HepG2 (cell line): ENCODE measurements around the gene RSRC2. TPM values are rescaled to one million over a fixed set of nuclear protein-coding genes. Genes with fewer than 3 reads are reported as not detected.

ENCODE experiments used
- ARID2 ChIP-seq: sonication (generic); formaldehyde crosslinking; IDR thresholded peaks from 2 replicates; pipeline ENCODE4 v1.8.1; 2022; ENCODE audit warnings: mild to moderate bottlenecking, missing genetic modification reagents, borderline replicate concordance
- BCLAF1 ChIP-seq: fragments of 450-650 bp; IDR thresholded peaks from 2 replicates; pipeline ENCODE4 v1.6.1; 2017; ENCODE audit warnings: mild to moderate bottlenecking
- CENPT ChIP-seq: sonication (generic); formaldehyde crosslinking; IDR thresholded peaks from 2 replicates; pipeline ENCODE4 v1.8.0; 2022; ENCODE audit warnings: low read depth, mild to moderate bottlenecking, moderate library complexity, missing genetic modification reagents
- ELF1 ChIP-seq: sonication (generic); formaldehyde crosslinking; IDR thresholded peaks from 2 replicates; pipeline ENCODE4 v1.4.0; 2020; ENCODE audit warnings: missing genetic modification reagents
- ESRRA ChIP-seq: sonication (generic); formaldehyde crosslinking; IDR thresholded peaks from 2 replicates; pipeline ENCODE4 v1.5.1; 2020; ENCODE audit warnings: mild to moderate bottlenecking, low read depth, missing genetic modification reagents
- GTF3A ChIP-seq: sonication (generic); formaldehyde crosslinking; conservative IDR thresholded peaks from 2 replicates; pipeline ENCODE4 v1.4.0; 2020; ENCODE audit warnings: mild to moderate bottlenecking, missing genetic modification reagents
- HES4 ChIP-seq: sonication (generic); formaldehyde crosslinking; IDR thresholded peaks from 2 replicates; pipeline ENCODE4 v1.9.0; 2021; ENCODE audit warnings: mild to moderate bottlenecking, missing genetic modification reagents, borderline replicate concordance
- IRX3 ChIP-seq: sonication (generic); formaldehyde crosslinking; IDR thresholded peaks from 2 replicates; pipeline ENCODE4 v1.8.1; 2023; ENCODE audit warnings: mild to moderate bottlenecking, low read depth, missing genetic modification reagents, borderline replicate concordance
- KLF13 ChIP-seq: sonication (generic); formaldehyde crosslinking; IDR thresholded peaks from 2 replicates; pipeline ENCODE4 v1.4.0; 2020; ENCODE audit warnings: mild to moderate bottlenecking, missing genetic modification reagents
- MEIS1 ChIP-seq: sonication (generic); formaldehyde crosslinking; IDR thresholded peaks from 2 replicates; pipeline ENCODE4 v1.9.0; 2021; ENCODE audit warnings: mild to moderate bottlenecking, missing genetic modification reagents, moderate library complexity, borderline replicate concordance
- NFIC ChIP-seq: IDR thresholded peaks from 2 replicates; pipeline ENCODE4 v1.6.1; 2012; ENCODE audit warnings: mild to moderate bottlenecking, low read length, inconsistent platforms
- PHF8 ChIP-seq: sonication (generic); formaldehyde crosslinking; IDR thresholded peaks from 2 replicates; pipeline ENCODE4 v1.5.0; 2020; ENCODE audit warnings: missing genetic modification reagents
- RBFOX2 ChIP-seq: fragments of 200-400 bp; formaldehyde crosslinking; IDR thresholded peaks from 2 replicates; pipeline ENCODE4 v1.6.1; 2017; ENCODE audit warnings: low read depth, mild to moderate bottlenecking, low read length
- TBX2 ChIP-seq: sonication (generic); formaldehyde crosslinking; IDR thresholded peaks from 2 replicates; pipeline ENCODE4 v1.5.0; 2020; ENCODE audit warnings: missing genetic modification reagents, mild to moderate bottlenecking, borderline replicate concordance
- ZBTB38 ChIP-seq: sonication (generic); formaldehyde crosslinking; IDR thresholded peaks from 2 replicates; pipeline ENCODE4 v1.5.1; 2020; ENCODE audit warnings: mild to moderate bottlenecking, missing genetic modification reagents
- ZNF263 ChIP-seq: sonication (generic); formaldehyde crosslinking; IDR thresholded peaks from 2 replicates; pipeline ENCODE4 v1.4.0; 2020; ENCODE audit warnings: missing genetic modification reagents
- ZNF550 ChIP-seq: sonication (generic); formaldehyde crosslinking; IDR thresholded peaks from 2 replicates; pipeline ENCODE4 v1.4.0; 2020; ENCODE audit warnings: mild to moderate bottlenecking, missing genetic modification reagents, borderline replicate concordance
- ZNF598 ChIP-seq: sonication (generic); formaldehyde crosslinking; IDR thresholded peaks from 2 replicates; pipeline ENCODE4 v1.5.1; 2020; ENCODE audit warnings: mild to moderate bottlenecking, missing genetic modification reagents, borderline replicate concordance
- ZNF790 ChIP-seq: sonication (generic); formaldehyde crosslinking; IDR thresholded peaks from 2 replicates; pipeline ENCODE4 v1.8.0; 2022; ENCODE audit warnings: missing genetic modification reagents, mild to moderate bottlenecking, borderline replicate concordance
- ZNF850 ChIP-seq: sonication (generic); formaldehyde crosslinking; conservative IDR thresholded peaks from 2 replicates; pipeline ENCODE4 v1.9.0; 2021; ENCODE audit warnings: mild to moderate bottlenecking, missing genetic modification reagents
- ZSCAN25 ChIP-seq: sonication (generic); formaldehyde crosslinking; IDR thresholded peaks from 2 replicates; pipeline ENCODE4 v1.8.0; 2022; ENCODE audit warnings: mild to moderate bottlenecking, missing genetic modification reagents
- polyA plus RNA-seq, 8 experiments: library from polyadenylated mRNA; depleted of rRNA in 3 of 8; stranded (reverse) in 7 of 8; unstranded in 1 of 8; fragments of >200 nt; fragmentation: Illumina TruSeq in 4 of 8; extraction: Trizol in 4 of 8; gene quantifications; 2 replicates each; pipeline versions ENCODE4 v1.2.1 to v1.2.3, GENCODE V29; 2011 to 2016; ENCODE audit warnings: low read depth in 4 of 8, missing spikeins in 1 of 8, mixed read lengths in 1 of 8; ENCODE audit not compliant: insufficient read depth in 1 of 8
- total RNA-seq, 5 experiments: library from RNA; depleted of rRNA; stranded (reverse); fragments of >200 nt; fragmentation: Illumina TruSeq; extraction: Trizol; gene quantifications; 2 replicates each; pipeline ENCODE4 v1.2.3, GENCODE V29; 2016; ENCODE audit warnings: low read depth in 1 of 5
- TF ChIP-seq, protein P1 (sequence below): sonication (generic); formaldehyde crosslinking; IDR thresholded peaks from 2 replicates; pipeline ENCODE4 v1.5.0; 2020; ENCODE audit warnings: missing genetic modification reagents
- TF ChIP-seq, protein P2 (sequence below): sonication (generic); formaldehyde crosslinking; IDR thresholded peaks from 2 replicates; pipeline ENCODE4 v1.4.0; 2020; ENCODE audit warnings: mild to moderate bottlenecking, missing genetic modification reagents
- TF ChIP-seq, protein P3 (sequence below): sonication (generic); formaldehyde crosslinking; conservative IDR thresholded peaks from 2 replicates; pipeline ENCODE4 v1.5.0; 2020; ENCODE audit warnings: missing genetic modification reagents

Gene RSRC2
- total and polyA plus RNA-seq, 2 of the 13 experiments (the other 11 are each of a cell fraction or from before 2014, with no cell fraction given): 31.4 to 77.8 TPM

GRCh38 chr12:122500685-122501488, 25.8 kb downstream of the RSRC2 start, which contains the start of gene ZCCHC8 (continued):
- TF ChIP-seq ZNF790 (CRISPR knock-in tag) (no peak), ARID2 (no peak), ZNF263 (0 out of 2 replicates have a peak, but pooled peaks have one; percentile 7), RBFOX2 (peak; percentile 82), ZNF598 (CRISPR knock-in tag) (0 out of 2 replicates have a peak, but pooled peaks have one; percentile 64), PHF8 (CRISPR knock-in tag) (peak; percentile 94), CENPT (CRISPR knock-in tag) (no peak), ZNF850 (0 out of 2 replicates have a peak, but pooled peaks have one; percentile 32), ESRRA (CRISPR knock-in tag) (peak; percentile 76; the same call in 1 of the 2 replicates), GTF3A (CRISPR knock-in tag) (no peak), TBX2 (CRISPR knock-in tag) (peak; percentile 53; the same call in 1 of the 2 replicates), ZNF550 (CRISPR knock-in tag) (0 out of 2 replicates have a peak, but pooled peaks have one; percentile 22), NFIC (no peak; the same call in 1 of the 2 replicates), IRX3 (CRISPR knock-in tag) (0 out of 2 replicates have a peak, but pooled peaks have one; percentile 51), MEIS1 (CRISPR knock-in tag) (peak; percentile 72; the same call in 1 of the 2 replicates), ZSCAN25 (0 out of 2 replicates have a peak, but pooled peaks have one; percentile 56), ZBTB38 (CRISPR knock-in tag) (peak; percentile 83), ELF1 (CRISPR knock-in tag) (peak; percentile 75), BCLAF1 (no peak), KLF13 (no peak), HES4 (0 out of 2 replicates have a peak, but pooled peaks have one; percentile 42)
- TF ChIP-seq, protein P1, sequence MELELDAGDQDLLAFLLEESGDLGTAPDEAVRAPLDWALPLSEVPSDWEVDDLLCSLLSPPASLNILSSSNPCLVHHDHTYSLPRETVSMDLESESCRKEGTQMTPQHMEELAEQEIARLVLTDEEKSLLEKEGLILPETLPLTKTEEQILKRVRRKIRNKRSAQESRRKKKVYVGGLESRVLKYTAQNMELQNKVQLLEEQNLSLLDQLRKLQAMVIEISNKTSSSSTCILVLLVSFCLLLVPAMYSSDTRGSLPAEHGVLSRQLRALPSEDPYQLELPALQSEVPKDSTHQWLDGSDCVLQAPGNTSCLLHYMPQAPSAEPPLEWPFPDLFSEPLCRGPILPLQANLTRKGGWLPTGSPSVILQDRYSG (CRISPR knock-in tag): 0 out of 2 replicates have a peak, but pooled peaks have one; percentile 44
- TF ChIP-seq, protein P2, sequence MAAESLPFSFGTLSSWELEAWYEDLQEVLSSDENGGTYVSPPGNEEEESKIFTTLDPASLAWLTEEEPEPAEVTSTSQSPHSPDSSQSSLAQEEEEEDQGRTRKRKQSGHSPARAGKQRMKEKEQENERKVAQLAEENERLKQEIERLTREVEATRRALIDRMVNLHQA (CRISPR knock-in tag): no peak
- TF ChIP-seq, protein P3, sequence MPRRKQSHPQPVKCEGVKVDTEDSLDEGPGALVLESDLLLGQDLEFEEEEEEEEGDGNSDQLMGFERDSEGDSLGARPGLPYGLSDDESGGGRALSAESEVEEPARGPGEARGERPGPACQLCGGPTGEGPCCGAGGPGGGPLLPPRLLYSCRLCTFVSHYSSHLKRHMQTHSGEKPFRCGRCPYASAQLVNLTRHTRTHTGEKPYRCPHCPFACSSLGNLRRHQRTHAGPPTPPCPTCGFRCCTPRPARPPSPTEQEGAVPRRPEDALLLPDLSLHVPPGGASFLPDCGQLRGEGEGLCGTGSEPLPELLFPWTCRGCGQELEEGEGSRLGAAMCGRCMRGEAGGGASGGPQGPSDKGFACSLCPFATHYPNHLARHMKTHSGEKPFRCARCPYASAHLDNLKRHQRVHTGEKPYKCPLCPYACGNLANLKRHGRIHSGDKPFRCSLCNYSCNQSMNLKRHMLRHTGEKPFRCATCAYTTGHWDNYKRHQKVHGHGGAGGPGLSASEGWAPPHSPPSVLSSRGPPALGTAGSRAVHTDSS: no peak
